ENCODE measurements around the gene MMP11. TPM values are rescaled to one million over a fixed set of nuclear protein-coding genes. Genes with fewer than 3 reads are reported as not detected.

MMP11 gene
- total and polyA plus RNA-seq, 2 of the 4 experiments (the other 2 are of a cell fraction), result 2.2 to 6.0 TPM

DNA sequence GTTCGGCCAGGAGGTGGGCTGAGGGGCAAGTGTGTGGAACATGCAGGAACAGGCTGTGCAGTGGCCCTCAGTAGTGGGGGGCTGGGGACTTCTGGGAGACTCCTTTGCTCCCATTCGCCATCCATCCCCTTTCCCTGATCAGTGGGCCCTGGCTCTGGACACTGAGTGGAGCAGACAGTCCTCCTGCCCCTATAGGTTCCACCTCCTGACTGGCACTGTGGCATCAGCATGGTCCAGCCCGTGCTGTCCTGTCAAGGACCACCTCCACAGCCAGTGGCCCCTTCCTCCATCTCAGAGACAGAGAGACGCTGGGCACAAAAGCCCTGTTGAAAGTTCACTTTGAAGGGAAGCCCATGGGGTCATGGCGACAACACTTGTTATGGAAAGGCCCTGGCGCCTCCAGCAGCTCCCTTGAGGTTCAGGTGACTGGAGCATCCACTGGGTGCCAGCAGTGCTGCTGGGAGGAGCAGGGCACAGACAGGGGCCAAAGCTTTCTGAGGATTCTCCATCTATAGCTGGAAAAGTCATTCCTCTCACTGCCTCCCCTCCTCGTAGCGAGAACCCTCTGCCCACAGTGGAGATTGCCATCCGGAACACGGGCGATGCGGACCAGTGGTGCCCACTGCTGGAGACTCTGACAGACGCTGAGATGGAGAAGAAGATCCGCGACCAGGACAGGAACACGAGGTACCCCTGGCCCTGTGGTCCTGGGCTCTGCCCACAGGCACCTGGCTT, 60.5 kb downstream of the MMP11 start:
- in situ Hi-C loops (cut with MboI; ENCODE audit: low sequenced_read_pairs), result no loop called here

More for the DNA sequence above, 60.5 kb downstream of the MMP11 start:
- DNase-seq (no peak), ATAC-seq (ENCODE audit: low read depth) (no peak)
- dilution Hi-C loops (cut with HindIII; ENCODE audit: low sequenced_read_pairs, unreplicated experiment), result no loop called here
- H2BK5ac ChIP-seq (ENCODE audit: low read depth, low read length, poor library complexity, severe bottlenecking), result no peak overlapping the region
- peaks cover 43% of the 10 kb centered on the region for H4K20me1 ChIP-seq (ENCODE audit: insufficient read depth, low read length)
- TF ChIP-seq RFX5 (IDR thresholded peaks at IDR 0.05; ENCODE audit: low read depth, low read length) (no peak), CHD1 (IDR thresholded peaks at IDR 0.05; ENCODE audit: low read depth, low read length) (no peak), RCOR1 (IDR thresholded peaks at IDR 0.05; ENCODE audit: insufficient replicate concordance, low read length) (no peak), MAZ (IDR thresholded peaks at IDR 0.05; ENCODE audit: borderline replicate concordance, low read depth, low read length) (no peak), RAD21 (IDR thresholded peaks at IDR 0.05; ENCODE audit: low read length) (no peak), FOS (IDR thresholded peaks at IDR 0.05; ENCODE audit: low read depth, low read length) (no peak), MXI1 (IDR thresholded peaks at IDR 0.05; ENCODE audit: borderline replicate concordance, low read depth, low read length) (no peak)
- no peak overlapping the region for H2BK120ac ChIP-seq (ENCODE audit: low read depth, low read length)
- H2AFZ ChIP-seq (replicated peaks; ENCODE audit: low read length, poor library complexity), result no peak overlapping the region
- H2AK5ac ChIP-seq (ENCODE audit: low read depth, low read length), result no peak overlapping the region
- BruUV-seq (replicated peaks), result no TSS peak
- peaks cover 6% of the 10 kb centered on the region for H3K4me1 ChIP-seq (ENCODE audit: control insufficient read depth, insufficient read depth, low read length)
- H3K27ac ChIP-seq (ENCODE audit: insufficient read depth, low read length), result no peak overlapping the region
- H3K4me3 ChIP-seq (ENCODE audit: insufficient read depth, low read depth, low read length), result no peak overlapping the region
- H2BK20ac ChIP-seq (ENCODE audit: low read depth, low read length), result no peak overlapping the region
- H4K91ac ChIP-seq (ENCODE audit: insufficient read depth, low read depth, low read length), result no peak overlapping the region
- H3K9me3 ChIP-seq (ENCODE audit: control insufficient read depth, insufficient read depth, low read length), result peaks cover 3% of the 10 kb centered on the region; the same call in 1 of the 2 replicates
- no peak overlapping the region for H3K4me2 ChIP-seq (ENCODE audit: low read depth, low read length)
- no peak overlapping the region for H2BK15ac ChIP-seq (ENCODE audit: low read depth, low read length)
- H3K27me3 ChIP-seq (ENCODE audit: control insufficient read depth, insufficient read depth, low read length), result no peaks in the 10 kb centered on the region
- H3K36me3 ChIP-seq (ENCODE audit: control insufficient read depth, insufficient read depth, low read length), result peaks cover 62% of the 10 kb centered on the region
- CTCF ChIA-PET, result no interaction called here
- no peak overlapping the region for H3K23ac ChIP-seq (ENCODE audit: low read depth, low read length)
- H2AK9ac ChIP-seq (replicated peaks; ENCODE audit: low read depth, low read length, poor library complexity), result peak overlapping the region; percentile 40
- intact Hi-C loops (cut with micrococcal nuclease), result no loop called here
- H4K5ac ChIP-seq (ENCODE audit: low read depth, low read length), result no peak overlapping the region
- POLR2A ChIA-PET (ENCODE audit: unreplicated experiment), result no interaction called here
- no peak overlapping the region for H3K14ac ChIP-seq (replicated peaks; ENCODE audit: low read depth, low read length)
- WGBS, 2 experiments (ENCODE audit: extremely low coverage in 2 of 2, insufficient read length in 1 of 2), result 98% methylated on average over 8 of the region's 16 CpGs; no CpG with 5 or more reads in 1 of the 2 experiments
- no peak overlapping the region for H3K56ac ChIP-seq (ENCODE audit: extremely low read depth, insufficient read depth, low read length)
- no peak overlapping the region for H3K4ac ChIP-seq (ENCODE audit: low read depth, low read length)
- H3K9me1 ChIP-seq (ENCODE audit: insufficient read depth, low read length), result peaks cover 15% of the 10 kb centered on the region
- no peak overlapping the region for H3K9ac ChIP-seq (ENCODE audit: low read depth, low read length)
- H3K18ac ChIP-seq (ENCODE audit: low read depth, low read length), result no peak overlapping the region
- no peak overlapping the region for H4K8ac ChIP-seq (ENCODE audit: low read depth in 2 of 2, low read length in 2 of 2)
- H3K79me1 ChIP-seq (ENCODE audit: low read depth in 1 of 2, low read length in 2 of 2), result peaks cover 7 to 45% of the 10 kb centered on the region in 2 experiments

Other genes starting within 250 kb of the MMP11 start
- not detected in 2 replicates for gene IGLL1, start 192.6 kb upstream of the MMP11 start, total RNA-seq (2012; rRNA removed)
- gene IGLL1, start 192.6 kb upstream of the MMP11 start, polyA plus RNA-seq (2012; rRNA removed), result not detected in 2 replicates
- under 0.01 TPM in 1 of 2 replicates, not detected in the other for gene DRICH1, start 140.5 kb upstream of the MMP11 start, total RNA-seq (2012; rRNA removed)
- 0.13 and 0.14 TPM in 2 replicates for gene DRICH1, start 140.5 kb upstream of the MMP11 start, polyA plus RNA-seq (2012; rRNA removed)
- gene RGL4, start 81.8 kb upstream of the MMP11 start, total RNA-seq (2012; rRNA removed), result not detected in 2 replicates
- gene RGL4, start 81.8 kb upstream of the MMP11 start, polyA plus RNA-seq (2012; rRNA removed), result not detected in 2 replicates
- gene ZNF70, start 21.7 kb upstream of the MMP11 start, total RNA-seq (2012; rRNA removed), result 3.9 and 4.3 TPM in 2 replicates
- gene ZNF70, start 21.7 kb upstream of the MMP11 start, polyA plus RNA-seq (2012; rRNA removed), result 1.8 and 2.3 TPM in 2 replicates
- not detected in 2 replicates for gene VPREB3, start 18.4 kb upstream of the MMP11 start, total RNA-seq (2012; rRNA removed)
- gene VPREB3, start 18.4 kb upstream of the MMP11 start, polyA plus RNA-seq (2012; rRNA removed), result not detected in 2 replicates
- 1.7 and 2.3 TPM in 2 replicates for gene C22orf15, start 9.9 kb upstream of the MMP11 start, total RNA-seq (2012; rRNA removed)
- 3.1 and 3.5 TPM in 2 replicates for gene C22orf15, start 9.9 kb upstream of the MMP11 start, polyA plus RNA-seq (2012; rRNA removed)
- gene CHCHD10, start 4.9 kb upstream of the MMP11 start, total RNA-seq (2012; rRNA removed), result 1.4 and 2.2 TPM in 2 replicates
- 10.8 and 11.2 TPM in 2 replicates for gene CHCHD10, start 4.9 kb upstream of the MMP11 start, polyA plus RNA-seq (2012; rRNA removed)
- 97.5 and 110 TPM in 2 replicates for gene SMARCB1, start 14.1 kb downstream of the MMP11 start, total RNA-seq (2012; rRNA removed)
- 157 and 159 TPM in 2 replicates for gene SMARCB1, start 14.1 kb downstream of the MMP11 start, polyA plus RNA-seq (2012; rRNA removed)
- gene DERL3, start 66.2 kb downstream of the MMP11 start, total RNA-seq (2012; rRNA removed), result under 0.01 and 0.18 TPM in 2 replicates
- gene DERL3, start 66.2 kb downstream of the MMP11 start, polyA plus RNA-seq (2012; rRNA removed), result 0.50 and 0.62 TPM in 2 replicates
- 2.8 and 3.2 TPM in 2 replicates for gene SLC2A11, start 85.0 kb downstream of the MMP11 start, total RNA-seq (2012; rRNA removed)
- gene SLC2A11, start 85.0 kb downstream of the MMP11 start, polyA plus RNA-seq (2012; rRNA removed), result 6.6 and 8.7 TPM in 2 replicates
- 123 and 125 TPM in 2 replicates for gene MIF, start 121.5 kb downstream of the MMP11 start, total RNA-seq (2012; rRNA removed)
- gene MIF, start 121.5 kb downstream of the MMP11 start, polyA plus RNA-seq (2012; rRNA removed), result 530 and 798 TPM in 2 replicates
- gene GSTT2B, start 188.3 kb downstream of the MMP11 start, total RNA-seq (2012; rRNA removed), result 13.1 and 15.1 TPM in 2 replicates
- 76.7 and 77.0 TPM in 2 replicates for gene GSTT2B, start 188.3 kb downstream of the MMP11 start, polyA plus RNA-seq (2012; rRNA removed)
- gene DDTL, start 194.0 kb downstream of the MMP11 start, total RNA-seq (2012; rRNA removed), result 0.36 and 0.83 TPM in 2 replicates
- 1.5 TPM in 2 replicates for gene DDTL, start 194.0 kb downstream of the MMP11 start, polyA plus RNA-seq (2012; rRNA removed)
- gene DDT, start 201.6 kb downstream of the MMP11 start, total RNA-seq (2012; rRNA removed), result 54.8 and 58.9 TPM in 2 replicates
- 151 and 221 TPM in 2 replicates for gene DDT, start 201.6 kb downstream of the MMP11 start, polyA plus RNA-seq (2012; rRNA removed)
- gene GSTT2, start 207.3 kb downstream of the MMP11 start, total RNA-seq (2012; rRNA removed), result 1.1 and 1.4 TPM in 2 replicates
- 4.6 and 6.9 TPM in 2 replicates for gene GSTT2, start 207.3 kb downstream of the MMP11 start, polyA plus RNA-seq (2012; rRNA removed)
- not detected in 2 replicates for gene GSTT4, start 232.6 kb downstream of the MMP11 start, total RNA-seq (2012; rRNA removed)
- not detected in 2 replicates for gene GSTT4, start 232.6 kb downstream of the MMP11 start, polyA plus RNA-seq (2012; rRNA removed)
- gene CABIN1, start 238.5 kb downstream of the MMP11 start, total RNA-seq (2012; rRNA removed), result 21.3 and 21.4 TPM in 2 replicates
- 23.3 and 27.6 TPM in 2 replicates for gene CABIN1, start 238.5 kb downstream of the MMP11 start, polyA plus RNA-seq (2012; rRNA removed)

Data from IMR-90 (cell line).